B cell (primary cell): ENCODE measurements around the gene IFT88. TPM values are rescaled to one million over a fixed set of nuclear protein-coding genes. Genes with fewer than 3 reads are reported as not detected.

ENCODE experiments used
- ATAC-seq: fragments of 200-7000 bp; cut with Tn5 transposase; one replicate; pipeline ENCODE4 v1.10.0; 2021; ENCODE audit warnings: low read depth, mild to moderate bottlenecking, moderate number of reproducible peaks, moderate library complexity
- CTCF ChIA-PET: fragments of 350-600 bp; sonication (Branson Sonifier 250); formaldehyde crosslinking; loops from one replicate; lab custom pipeline; 2021; ENCODE audit warnings: antibody characterized with exemption, inconsistent platforms; lab: Charles Lee
- POLR2A ChIA-PET: fragments of 350-600 bp; sonication (Branson Sonifier 250); formaldehyde crosslinking; loops from one replicate; lab custom pipeline; 2021; ENCODE audit warnings: antibody characterized with exemption; lab: Charles Lee
- DNase-seq: peaks from one replicate; pipeline ENCODE4 v3.0.0; 2013
- H2AFZ ChIP-seq: 2 replicates; pipeline ENCODE4 v1.6.1; 2012; ENCODE audit warnings: mild to moderate bottlenecking, low read depth, low read length; ENCODE audit not compliant: insufficient read depth, poor library complexity, severe bottlenecking
- H3K27ac ChIP-seq, 2 donors: 1 replicate in 1 of 2; 2 replicates in 1 of 2; pipeline ENCODE4 v1.5.1; 2012 to 2013; ENCODE audit warnings: low read length in 2 of 2, mild to moderate bottlenecking in 2 of 2, moderate library complexity in 1 of 2
- H3K27me3 ChIP-seq, 4 experiments: fragments of 200-600 bp in 1 of 4; sonication (generic) in 1 of 4; replicated peaks in 1 of 4; 1 replicate in 2 of 4; 2 replicates in 2 of 4; pipeline versions ENCODE4 v1.6.1 to v1.7.0; 2013 to 2016; ENCODE audit warnings: low read length in 3 of 4, mild to moderate bottlenecking in 2 of 4, mixed read lengths in 1 of 4, moderate library complexity in 1 of 4; ENCODE audit not compliant: insufficient read depth in 4 of 4, control insufficient read depth in 3 of 4; ENCODE audit errors: control extremely low read depth in 1 of 4
- H3K36me3 ChIP-seq, 2 experiments: replicated peaks in 1 of 2; 1 replicate in 1 of 2; 2 replicates in 1 of 2; pipeline versions ENCODE4 v1.6.1 to v1.7.1; 2013; ENCODE audit warnings: low read length in 1 of 2; ENCODE audit not compliant: insufficient read depth in 2 of 2, control insufficient read depth in 1 of 2; ENCODE audit errors: control extremely low read depth in 1 of 2, extremely low read depth in 1 of 2
- H3K4me1 ChIP-seq, 2 donors: fragments of 200-600 bp in 1 of 2; sonication (generic) in 1 of 2; 1 replicate in 1 of 2; 2 replicates in 1 of 2; pipeline versions ENCODE4 v1.5.1 to v1.6.1; 2013 to 2017; ENCODE audit warnings: low read length in 2 of 2; ENCODE audit not compliant: control insufficient read depth in 2 of 2, insufficient read depth in 2 of 2
- H3K4me2 ChIP-seq: replicated peaks from 2 replicates; pipeline ENCODE3; 2012; ENCODE audit warnings: mild to moderate bottlenecking, low read depth, low read length; ENCODE audit not compliant: poor library complexity, severe bottlenecking
- H3K4me3 ChIP-seq, 5 experiments: fragments of 200-600 bp in 1 of 5; sonication (generic) in 1 of 5; 1 replicate in 3 of 5; 2 replicates in 2 of 5; pipeline versions ENCODE4 v1.5.1 to v1.7.0; 2011 to 2016; ENCODE audit warnings: low read length in 4 of 5, mild to moderate bottlenecking in 4 of 5, low read depth in 2 of 5, control low read depth in 1 of 5, moderate library complexity in 1 of 5; ENCODE audit not compliant: insufficient read depth in 1 of 5; ENCODE audit errors: control extremely low read depth in 1 of 5, extremely low read depth in 1 of 5
- H3K79me2 ChIP-seq: fragments of 200-600 bp; sonication (generic); one replicate; pipeline ENCODE4 v1.6.0; 2016; ENCODE audit warnings: low read length; ENCODE audit not compliant: control insufficient read depth, insufficient read depth
- H3K9ac ChIP-seq: fragments of 200-600 bp; sonication (generic); 2 replicates; pipeline ENCODE4 v1.6.1; 2017; ENCODE audit warnings: mild to moderate bottlenecking, low read length, moderate library complexity
- H3K9me3 ChIP-seq, 3 donors: one replicate each; pipeline versions ENCODE4 v1.6.1 to v1.7.1; 2013; ENCODE audit warnings: low read length in 2 of 3; ENCODE audit not compliant: control insufficient read depth in 2 of 3, insufficient read depth in 1 of 3; ENCODE audit errors: control extremely low read depth in 1 of 3
- H4K20me1 ChIP-seq: 2 replicates; pipeline ENCODE4 v1.6.0; 2012; ENCODE audit warnings: mild to moderate bottlenecking, low read length; ENCODE audit not compliant: insufficient read depth, control insufficient read depth, poor library complexity, severe bottlenecking
- H3K27ac Mint-ChIP-seq: one replicate; pipeline ENCODE4 v1.8.0; 2021; ENCODE audit warnings: mixed read lengths
- H3K27me3 Mint-ChIP-seq: one replicate; pipeline ENCODE4 v1.8.0; 2021; ENCODE audit warnings: mixed read lengths
- H3K4me1 Mint-ChIP-seq: one replicate; pipeline ENCODE4 v1.8.0; 2021; ENCODE audit warnings: mixed read lengths
- H3K4me3 Mint-ChIP-seq: one replicate; pipeline ENCODE4 v1.8.0; 2021; ENCODE audit warnings: mixed read lengths
- H3K9me3 Mint-ChIP-seq: one replicate; pipeline ENCODE4 v1.8.0; 2022; ENCODE audit warnings: mixed read lengths; ENCODE audit not compliant: insufficient read depth
- CTCF ChIP-seq: fragments of 200-600 bp; IDR thresholded peaks from one replicate; pipeline ENCODE4 v1.8.0; 2022; ENCODE audit warnings: antibody characterized with exemption, mild to moderate bottlenecking
- EZH2 ChIP-seq: IDR thresholded peaks from 2 replicates; pipeline ENCODE4 v1.6.1; 2012; ENCODE audit warnings: borderline replicate concordance, low read depth, mild to moderate bottlenecking, moderate library complexity, low read length; ENCODE audit not compliant: insufficient read depth, poor library complexity, severe bottlenecking
- WGBS: methylation state at CpG from one replicate; pipeline ENCODE4 v1.1.5; 2013; ENCODE audit warnings: missing lambda C conversion rate; ENCODE audit not compliant: insufficient coverage; 5-methylcytosine and 5-hydroxymethylcytosine counted together
- intact Hi-C: fragments of 100-400 bp; cut with micrococcal nuclease; formaldehyde crosslinking; loops from one replicate; pipeline ENCODE4 v1.10.0; 2022
- polyA plus RNA-seq: library from polyadenylated mRNA; depleted of rRNA; stranded (reverse); fragments of >200 nt; gene quantifications from 2 replicates; pipeline ENCODE4 v1.2.3, GENCODE V29; 2012
- total RNA-seq, 2 donors: library from RNA; stranded (reverse); fragments of 120-200 nt in 1 of 2; gene quantifications; 1 replicate in 1 of 2; 2 replicates in 1 of 2; pipeline versions ENCODE4 v1.2.3 to v1.2.4, GENCODE V29; 2013 to 2022

The IFT88 gene
- total and polyA plus RNA-seq, 2 donors (not counting 1 experiment from before 2014, with no cell fraction given): 8.0 to 23.3 TPM

- Mint-ChIP-seq H3K4me1 (no peaks in the 10 kb centered on the region), H3K4me3 (no peak overlapping the region), H3K9me3 (no peaks in the 10 kb centered on the region), H3K27ac (no peak overlapping the region), H3K27me3 (no peaks in the 10 kb centered on the region)
- ChIA-PET CTCF (interaction anchor here (0.6 kb wide), 1 partner anchor 316 kb away, joined by 3 read pairs; no protein-coding TSS in a partner anchor), POLR2A (no interaction called here)
- Histone ChIP-seq H3K9ac (no peak overlapping the region), H3K27me3 (no peaks in the 10 kb centered on the region), H2AFZ (no peak overlapping the region), H3K27ac (no peak overlapping the region), H3K79me2 (no peaks in the 10 kb centered on the region), H4K20me1 (no peaks in the 10 kb centered on the region), H3K4me1 (no peaks in the 10 kb centered on the region), H3K4me2 (no peak overlapping the region), H3K36me3 (peaks cover 2 to 24% of the 10 kb centered on the region in 2 experiments), H3K4me3 (no peak overlapping the region), H3K9me3 (no peaks in the 10 kb centered on the region)
- intact Hi-C loops: no loop called here
- TF ChIP-seq CTCF: no peak
- TF ChIP-seq EZH2: no peak
- ATAC-seq: no peak
- WGBS: 91% methylated on average over 6 of the region's 6 CpGs
- no peak for DNase-seq
Measured at GRCh38 chr13:20609145-20609544, 42.2 kb downstream of the IFT88 start.

- no peak for ATAC-seq
- CTCF ChIA-PET: no interaction called here
- no peak overlapping the region for H3K4me3 Mint-ChIP-seq
Measured at GRCh38 chr13:20610006-20610405, 43.0 kb downstream of the IFT88 start.

More at GRCh38 chr13:20610006-20610405, 43.0 kb downstream of the IFT88 start:
- no peaks in the 10 kb centered on the region for H4K20me1 ChIP-seq
- H3K27me3 Mint-ChIP-seq: no peaks in the 10 kb centered on the region
- POLR2A ChIA-PET: interaction anchor here (0.7 kb wide), 1 partner anchor 1794 kb away, joined by 3 read pairs; no protein-coding TSS in a partner anchor
- H3K4me1 ChIP-seq: no peaks in the 10 kb centered on the region
- no peak overlapping the region for H3K27ac Mint-ChIP-seq
- H3K79me2 ChIP-seq: no peaks in the 10 kb centered on the region
- no peak for DNase-seq
- WGBS: 93% methylated on average over 4 of the region's 4 CpGs
- no peaks in the 10 kb centered on the region for H3K27me3 ChIP-seq
- H3K4me3 ChIP-seq: no peak overlapping the region
- no peak overlapping the region for H3K9ac ChIP-seq
- TF ChIP-seq CTCF: no peak
- TF ChIP-seq EZH2: no peak
- no peak overlapping the region for H2AFZ ChIP-seq
- no peak overlapping the region for H3K27ac ChIP-seq
- H3K9me3 ChIP-seq: no peaks in the 10 kb centered on the region
- H3K9me3 Mint-ChIP-seq: no peaks in the 10 kb centered on the region
- no peak overlapping the region for H3K4me2 ChIP-seq
- intact Hi-C loops: no loop called here
- H3K36me3 ChIP-seq: peaks cover 2 to 24% of the 10 kb centered on the region in 2 experiments
- no peaks in the 10 kb centered on the region for H3K4me1 Mint-ChIP-seq
